GM19438 (cell line): Measurements from ENCODE around the gene APOO.
"Not testable (repeated sequence)": the region's sequence is repeated elsewhere in the genome, so short reads cannot be mapped to it uniquely, and the experiment has no call there.

Source experiments
- ATAC-seq: cut with Tn5 transposase; IDR thresholded peaks from one replicate; pipeline ENCODE4 v1.9.1; 2021; ENCODE audit warnings: low read depth; ENCODE audit not compliant: unreplicated experiment

APOO gene

GRCh38 chrX:23864742-23865326, 42.9 kb downstream of the APOO start:
- ATAC-seq = no peak

GRCh38 chrX:23861952-23862351, 45.8 kb downstream of the APOO start:
- not testable (repeated sequence) for ATAC-seq

- ATAC-seq = no peak
Observed at GRCh38 chrX:23861215-23861896, 46.4 kb downstream of the APOO start.

GRCh38 chrX:23859238-23859637, 48.5 kb downstream of the APOO start:
- ATAC-seq = not testable (repeated sequence)

GRCh38 chrX:23857935-23858334, 49.8 kb downstream of the APOO start:
- no peak for ATAC-seq

- ATAC-seq = no peak
Observed at GRCh38 chrX:23857363-23857762, 50.4 kb downstream of the APOO start.

GRCh38 chrX:23855569-23855968, 52.2 kb downstream of the APOO start:
- ATAC-seq = no peak

- ATAC-seq = no peak
Observed at GRCh38 chrX:23854945-23855344, 52.8 kb downstream of the APOO start.

- no peak for ATAC-seq
Observed at GRCh38 chrX:23854122-23854521, 53.6 kb downstream of the APOO start.

- ATAC-seq = no peak
Observed at GRCh38 chrX:23851544-23851943, 56.2 kb downstream of the APOO start.

GRCh38 chrX:23849241-23849640, 58.5 kb downstream of the APOO start:
- ATAC-seq = no peak

GRCh38 chrX:23845351-23845817, 62.4 kb downstream of the APOO start:
- no peak for ATAC-seq

- ATAC-seq = no peak
Observed at GRCh38 chrX:23844502-23845138, 63.1 kb downstream of the APOO start.

- no peak for ATAC-seq
Observed at GRCh38 chrX:23841847-23842522, 65.8 kb downstream of the APOO start.

- ATAC-seq = no peak
Observed at GRCh38 chrX:23840674-23841073, 67.1 kb downstream of the APOO start.

GRCh38 chrX:23838953-23839352, 68.8 kb downstream of the APOO start:
- ATAC-seq = no peak

GRCh38 chrX:23832721-23833120, 75.0 kb downstream of the APOO start:
- no peak for ATAC-seq

- ATAC-seq = no peak
Observed at GRCh38 chrX:23828881-23829280, 78.9 kb downstream of the APOO start.

GRCh38 chrX:23826653-23827052, 81.1 kb downstream of the APOO start:
- ATAC-seq = no peak

GRCh38 chrX:23826216-23826615, 81.5 kb downstream of the APOO start:
- ATAC-seq = no peak

GRCh38 chrX:23825675-23826074, 82.1 kb downstream of the APOO start:
- ATAC-seq = no peak
